Measurements from ENCODE around the gene PPARG. TPM values are rescaled to one million over a fixed set of nuclear protein-coding genes. Genes with fewer than 3 reads are reported as not detected.
"Not testable (repeated sequence)": the region's sequence is repeated elsewhere in the genome, so short reads cannot be mapped to it uniquely, and the experiment has no call there.

Gene PPARG
- total RNA-seq, 1 donor from 2014 or later: 28.5 TPM

GRCh38 chr3:12384451-12385233 lies 95.8 kb downstream of the PPARG start:
- intact Hi-C loops (cut with DNase I): no loop called here
- H3K4me1 ChIP-seq: peaks cover 14% of the 10 kb centered on the region
- DNase-seq (ENCODE audit: extremely low spot score in 2 of 2): no peak
- no peaks in the 10 kb centered on the region for H3K9me3 ChIP-seq
- no peak overlapping the region for H3K4me3 ChIP-seq
- TF ChIP-seq CTCF (IDR thresholded peaks at IDR 0.05) (no peak), POLR2AphosphoS5 (IDR thresholded peaks at IDR 0.05; ENCODE audit: insufficient read depth in 1 of 2, low read depth in 1 of 2) (no peak), POLR2A (IDR thresholded peaks at IDR 0.05) (no peak)
- no peaks in the 10 kb centered on the region for H3K27me3 ChIP-seq
- H3K36me3 ChIP-seq: no peaks in the 10 kb centered on the region
- no peak overlapping the region for H3K27ac ChIP-seq

- H3K36me3 ChIP-seq; H3K27ac ChIP-seq; H3K4me3 ChIP-seq; intact Hi-C loops (cut with DNase I); H3K9me3 ChIP-seq; DNase-seq (ENCODE audit: extremely low spot score in 2 of 2); H3K27me3 ChIP-seq: not testable (repeated sequence)
- H3K4me1 ChIP-seq: peaks cover 21% of the 10 kb centered on the region
Observed at GRCh38 chr3:12386514-12387291, 97.8 kb downstream of the PPARG start.

GRCh38 chr3:12388185-12388584 lies 99.3 kb downstream of the PPARG start:
- Histone ChIP-seq H3K27me3 (no peaks in the 10 kb centered on the region), H3K4me1 (peaks cover 29% of the 10 kb centered on the region), H3K4me3 (no peak overlapping the region), H3K27ac (no peak overlapping the region), H3K9me3 (no peaks in the 10 kb centered on the region), H3K36me3 (no peaks in the 10 kb centered on the region)
- intact Hi-C loops (cut with DNase I): no loop called here
- no peak for TF ChIP-seq POLR2AphosphoS5 (IDR thresholded peaks at IDR 0.05; ENCODE audit: insufficient read depth in 1 of 2, low read depth in 1 of 2)
- no peak for TF ChIP-seq CTCF (IDR thresholded peaks at IDR 0.05)
- TF ChIP-seq POLR2A (IDR thresholded peaks at IDR 0.05): no peak
- no peak for DNase-seq (ENCODE audit: extremely low spot score in 2 of 2)

GRCh38 chr3:12392101-12392878 lies 103.4 kb downstream of the PPARG start:
- DNase-seq (ENCODE audit: extremely low spot score in 2 of 2): no peak
- Histone ChIP-seq H3K4me3 (no peak overlapping the region), H3K9me3 (no peaks in the 10 kb centered on the region), H3K27ac (no peak overlapping the region), H3K4me1 (peaks cover 35% of the 10 kb centered on the region), H3K36me3 (no peaks in the 10 kb centered on the region), H3K27me3 (no peaks in the 10 kb centered on the region)
- TF ChIP-seq CTCF (IDR thresholded peaks at IDR 0.05) (no peak), POLR2A (IDR thresholded peaks at IDR 0.05) (no peak), POLR2AphosphoS5 (IDR thresholded peaks at IDR 0.05; ENCODE audit: insufficient read depth in 1 of 2, low read depth in 1 of 2) (no peak)
- intact Hi-C loops (cut with DNase I): no loop called here

GRCh38 chr3:12393894-12394293 lies 105.0 kb downstream of the PPARG start:
- DNase-seq (ENCODE audit: extremely low spot score in 2 of 2): no peak
- Histone ChIP-seq H3K27ac (no peak overlapping the region), H3K9me3 (no peaks in the 10 kb centered on the region), H3K4me3 (no peak overlapping the region), H3K4me1 (peaks cover 35% of the 10 kb centered on the region), H3K27me3 (no peaks in the 10 kb centered on the region), H3K36me3 (no peaks in the 10 kb centered on the region)
- intact Hi-C loops (cut with DNase I): no loop called here
- TF ChIP-seq CTCF (IDR thresholded peaks at IDR 0.05): no peak
- TF ChIP-seq POLR2AphosphoS5 (IDR thresholded peaks at IDR 0.05; ENCODE audit: insufficient read depth in 1 of 2, low read depth in 1 of 2): peak; percentile 27 to 83

Measured in vagina (tissue), 2 donors.